GM19372 (cell line): ENCODE measurements around the gene BAIAP2.
A peak's percentile ranks its signal among the peaks of the same experiment; 100 is the strongest.

Experiments used
- ATAC-seq: cut with Tn5 transposase; IDR thresholded peaks from one replicate; pipeline ENCODE4 v1.9.1; 2021; ENCODE audit warnings: mild to moderate bottlenecking, low read depth, moderate library complexity; ENCODE audit not compliant: unreplicated experiment

The BAIAP2 gene, protein sequence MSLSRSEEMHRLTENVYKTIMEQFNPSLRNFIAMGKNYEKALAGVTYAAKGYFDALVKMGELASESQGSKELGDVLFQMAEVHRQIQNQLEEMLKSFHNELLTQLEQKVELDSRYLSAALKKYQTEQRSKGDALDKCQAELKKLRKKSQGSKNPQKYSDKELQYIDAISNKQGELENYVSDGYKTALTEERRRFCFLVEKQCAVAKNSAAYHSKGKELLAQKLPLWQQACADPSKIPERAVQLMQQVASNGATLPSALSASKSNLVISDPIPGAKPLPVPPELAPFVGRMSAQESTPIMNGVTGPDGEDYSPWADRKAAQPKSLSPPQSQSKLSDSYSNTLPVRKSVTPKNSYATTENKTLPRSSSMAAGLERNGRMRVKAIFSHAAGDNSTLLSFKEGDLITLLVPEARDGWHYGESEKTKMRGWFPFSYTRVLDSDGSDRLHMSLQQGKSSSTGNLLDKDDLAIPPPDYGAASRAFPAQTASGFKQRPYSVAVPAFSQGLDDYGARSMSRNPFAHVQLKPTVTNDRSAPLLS

GRCh38 chr17:81034779-81035520, at the start of gene BAIAP2:
Gene BAIAP2, plus strand, starts transcription at chr17:81035151. Its CDS starts 104 bp downstream, at chr17:81035255.
- ATAC-seq, result peak; percentile 68

DNA sequence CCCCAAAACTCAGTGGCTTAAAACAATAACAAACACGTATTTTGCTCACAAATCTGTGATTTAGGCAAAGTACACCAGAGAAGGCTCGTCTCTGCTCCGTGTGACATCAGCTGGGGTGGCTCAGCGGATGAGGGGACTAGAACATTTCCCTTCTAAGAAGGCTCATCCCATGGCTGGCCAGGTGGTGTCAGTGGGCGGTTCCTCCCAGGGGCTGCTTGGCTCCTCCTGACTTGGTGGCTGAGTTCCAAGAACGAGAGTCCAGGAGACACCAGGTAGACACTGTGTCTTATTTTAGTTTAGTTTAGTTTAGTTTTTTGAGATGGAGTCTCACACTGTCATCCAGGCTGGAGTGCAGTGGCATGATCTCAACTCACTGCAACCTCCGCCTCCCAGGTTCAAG, 48.9 kb upstream of the BAIAP2 start:
- ATAC-seq, result no peak

DNA sequence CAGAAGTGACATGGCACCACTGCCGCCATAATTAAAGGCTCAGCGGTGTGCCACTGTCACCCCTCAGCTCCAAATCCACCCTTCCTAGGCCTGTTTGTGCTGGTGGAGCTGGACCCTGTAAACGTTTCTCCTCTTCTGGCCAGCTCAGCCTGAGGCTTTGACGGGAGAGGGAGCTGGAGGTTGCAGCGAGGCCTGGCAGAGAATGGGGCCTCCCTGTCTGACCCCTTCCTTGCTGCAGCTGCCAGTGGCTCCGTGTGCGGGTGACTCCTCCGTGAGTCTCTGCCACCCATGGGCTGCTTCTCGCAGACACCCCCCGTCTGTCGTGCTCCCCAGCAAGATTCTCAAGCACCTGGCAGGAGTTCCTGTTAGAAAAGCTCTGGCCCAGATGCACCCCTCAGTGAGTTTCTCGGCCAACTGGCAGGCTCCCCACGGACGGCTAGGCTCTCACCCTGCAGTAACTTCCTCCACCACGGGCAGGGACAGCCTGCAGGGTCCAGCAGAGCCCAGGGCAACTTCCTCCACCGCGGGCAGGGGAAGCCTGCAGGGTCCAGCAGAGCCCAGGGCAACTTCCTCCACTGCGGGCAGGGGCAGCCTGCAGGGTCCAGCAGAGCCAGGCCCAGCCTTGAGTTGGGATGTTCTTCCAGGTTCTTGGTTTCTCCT, 48.0 kb upstream of the BAIAP2 start:
- no peak for ATAC-seq

GRCh38 chr17:80987941-80988461, 47.0 kb upstream of the BAIAP2 start:
- ATAC-seq, result no peak

DNA sequence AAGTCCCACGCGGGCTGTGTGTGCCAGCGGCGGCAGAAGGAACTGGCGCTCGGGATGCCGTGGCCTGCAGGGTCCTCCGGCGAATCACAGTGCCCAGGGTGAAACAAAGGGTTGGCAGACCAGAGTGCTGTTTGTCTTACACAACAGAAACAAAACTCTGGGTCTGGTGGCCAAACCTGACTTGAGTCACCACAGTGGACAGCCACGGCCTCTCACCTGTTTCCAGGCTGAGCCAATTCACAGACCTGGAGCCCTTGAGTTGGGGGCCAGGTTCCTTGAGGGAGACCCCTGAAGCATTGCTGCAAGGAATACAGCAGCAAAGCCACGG, 45.4 kb upstream of the BAIAP2 start:
- ATAC-seq, result no peak

- ATAC-seq, result no peak
These were observed 43.9 kb upstream of the BAIAP2 start for GRCh38 chr17:80990921-80991644.

GRCh38 chr17:80991645-80992076, 43.3 kb upstream of the BAIAP2 start, which contains the start of gene CHMP6:
Gene CHMP6, plus strand, starts transcription at chr17:80991841. Its CDS starts 78 bp downstream, at chr17:80991919.
- no peak for ATAC-seq

DNA sequence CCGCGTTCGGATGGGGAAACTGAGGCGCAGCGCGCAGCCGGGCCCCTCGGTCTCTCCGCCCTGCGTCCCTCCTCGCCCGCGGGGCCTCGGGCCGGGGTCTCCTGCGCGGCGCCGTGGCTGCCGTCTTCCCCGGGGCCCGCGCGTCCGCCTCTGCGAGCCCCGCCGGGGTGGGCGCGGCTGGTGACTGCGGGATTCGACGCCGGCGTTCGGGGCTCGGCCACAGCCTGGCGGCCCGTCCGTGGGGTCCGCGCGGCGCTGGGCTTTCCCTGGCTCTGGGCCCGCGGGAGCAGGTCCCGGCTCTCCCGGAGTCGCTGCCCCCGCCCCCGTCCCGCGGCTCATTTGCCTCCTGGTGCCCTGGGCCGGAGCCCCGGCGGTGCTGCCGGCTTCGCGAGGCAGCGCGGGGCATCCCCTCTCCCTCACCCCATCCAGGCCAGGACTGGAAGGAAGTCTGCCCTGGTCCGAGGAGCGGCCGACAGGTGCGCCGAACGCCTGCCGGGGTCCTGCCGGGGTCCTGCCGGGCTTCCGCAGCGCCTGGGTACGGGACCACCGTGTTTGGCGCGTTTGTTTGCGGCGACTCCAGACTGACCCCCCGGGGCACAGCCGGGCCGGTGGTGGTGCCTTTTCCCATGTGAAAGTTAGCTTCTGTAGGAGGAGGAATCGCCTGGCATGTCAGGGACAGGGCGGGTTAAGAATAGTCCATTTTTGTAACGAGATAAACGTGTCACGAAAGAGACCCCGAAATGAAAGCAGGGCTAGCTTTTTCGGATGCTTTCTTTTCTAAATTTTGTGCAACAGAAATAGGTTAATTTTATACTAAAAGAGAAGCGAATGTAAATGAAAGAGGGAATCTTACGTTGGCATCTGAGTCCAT, 42.6 kb upstream of the BAIAP2 start:
- ATAC-seq, result no peak

DNA sequence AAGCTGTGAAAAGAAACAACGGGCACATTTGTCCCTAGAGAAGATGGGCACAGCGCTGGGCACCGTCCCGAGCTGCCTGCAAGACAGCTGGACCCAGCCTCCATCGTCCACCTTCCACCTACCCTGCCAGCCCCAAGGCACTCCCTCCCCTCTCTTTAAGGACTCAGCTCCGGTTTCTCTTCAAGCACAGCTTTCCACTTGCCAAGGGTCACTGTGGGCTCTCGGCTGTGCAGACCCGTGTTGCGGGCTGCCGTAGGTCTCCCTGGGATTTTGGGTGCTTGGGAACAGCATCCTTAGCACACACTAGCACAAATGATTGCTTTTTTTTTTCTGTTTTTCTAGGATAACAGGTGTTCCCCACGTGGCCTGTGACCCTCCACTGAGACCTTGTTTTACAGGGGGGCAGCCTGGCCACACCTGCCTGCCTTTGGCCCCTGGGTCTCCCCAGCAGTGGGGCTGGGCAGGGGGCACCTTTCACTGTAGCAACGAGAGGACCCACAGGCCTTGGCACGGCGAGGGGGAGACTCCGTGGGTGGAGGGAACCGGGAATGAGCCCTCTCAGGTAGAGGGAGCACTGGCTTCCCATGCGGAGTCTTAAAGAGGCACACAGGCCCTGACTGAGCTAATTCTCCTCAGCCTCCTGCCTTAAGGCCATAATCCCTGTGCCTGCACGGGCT, 41.9 kb upstream of the BAIAP2 start:
- ATAC-seq, result no peak

DNA sequence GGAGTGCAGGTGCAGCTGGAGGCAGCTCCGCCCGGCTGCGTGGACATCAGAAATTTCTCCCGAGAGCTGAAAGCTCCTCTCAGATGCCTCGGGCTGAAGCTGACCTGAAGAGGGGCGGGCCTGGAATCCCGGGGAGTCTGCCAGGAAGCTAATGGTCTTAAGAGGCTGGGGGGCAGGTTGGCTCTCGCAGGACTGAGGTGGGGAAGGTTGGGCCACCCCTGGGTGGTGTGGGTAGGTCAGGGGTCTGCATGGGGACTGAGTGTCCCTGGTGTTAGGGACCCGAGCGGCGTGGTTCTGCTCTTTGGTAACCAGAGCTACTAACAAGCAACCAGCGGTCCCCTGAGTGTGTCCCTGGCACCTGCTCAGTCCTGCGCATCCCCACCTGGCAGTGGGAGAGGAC, 39.8 kb upstream of the BAIAP2 start:
- no peak for ATAC-seq

GRCh38 chr17:80996422-80997305, 38.3 kb upstream of the BAIAP2 start:
- no peak for ATAC-seq

- ATAC-seq, result no peak
These were observed 37.4 kb upstream of the BAIAP2 start for GRCh38 chr17:80997424-80998117.

DNA sequence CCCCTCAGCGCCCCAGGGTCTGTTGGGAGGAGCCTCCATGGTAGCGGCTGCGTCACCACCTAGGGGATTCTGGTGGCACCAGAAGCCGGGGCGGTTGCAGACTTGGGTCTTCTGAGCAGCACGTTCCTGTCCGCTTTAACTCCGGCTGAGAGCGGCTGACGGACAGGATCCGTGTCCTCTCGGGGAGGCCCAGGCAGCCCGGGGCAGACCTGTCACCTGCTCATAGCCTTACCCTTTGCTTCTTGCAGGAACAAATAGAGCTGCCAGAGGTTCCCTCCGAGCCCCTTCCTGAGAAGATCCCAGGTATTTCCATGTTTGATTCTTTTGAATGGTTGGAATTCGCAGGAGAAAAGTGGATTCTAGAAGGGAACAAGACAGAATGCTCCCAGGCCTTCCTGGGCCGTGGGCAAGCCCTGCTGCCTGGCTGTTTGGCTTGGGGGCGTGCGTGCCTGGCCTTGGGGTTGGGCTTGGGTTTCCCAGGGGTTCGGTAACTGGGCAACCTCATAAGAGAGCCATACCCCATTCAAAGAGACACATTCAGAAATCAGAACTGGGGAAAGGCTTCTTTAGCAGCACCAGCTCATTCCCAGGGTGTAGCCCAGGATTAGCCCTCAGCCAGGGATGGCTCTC, 36.7 kb upstream of the BAIAP2 start:
- ATAC-seq, result no peak

DNA sequence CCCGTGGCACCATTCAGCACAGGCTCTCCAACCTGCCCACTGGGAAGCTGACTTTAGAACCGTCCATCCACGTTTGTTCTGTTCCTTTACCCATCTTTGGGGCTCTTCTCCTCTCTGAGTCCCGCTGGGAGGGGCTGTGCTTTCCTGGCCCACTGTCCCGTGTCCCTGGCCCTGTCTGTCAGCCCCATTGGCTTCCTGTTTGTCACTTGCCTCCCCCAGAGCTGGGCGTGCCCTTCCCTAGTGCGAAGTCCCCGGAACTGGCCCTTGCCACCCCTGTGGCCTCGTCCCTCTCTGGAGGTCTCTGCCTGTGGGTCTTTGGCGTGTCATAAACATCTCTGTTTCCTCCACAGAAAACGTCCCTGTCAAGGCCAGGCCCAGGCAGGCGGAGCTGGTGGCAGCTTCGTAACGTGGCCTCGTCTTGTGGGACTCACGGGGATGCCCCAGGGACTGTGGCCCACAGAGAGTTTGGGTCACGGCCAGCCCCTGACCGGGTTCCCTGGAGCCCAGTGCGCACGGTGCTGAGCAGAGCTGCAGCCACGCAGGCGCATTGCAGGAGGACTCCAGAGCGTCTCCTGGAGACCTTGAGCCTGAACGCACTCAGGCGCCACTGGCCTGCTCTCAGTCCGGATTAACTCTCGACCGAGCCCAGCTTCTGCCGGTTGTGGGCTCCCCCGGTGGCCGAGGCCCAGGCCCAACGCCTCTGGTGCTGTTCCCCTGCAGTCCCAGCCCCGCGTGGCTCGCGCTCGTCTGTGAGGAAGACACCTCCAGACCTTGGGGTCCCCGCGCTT, 36.0 kb upstream of the BAIAP2 start:
- ATAC-seq, result no peak

DNA sequence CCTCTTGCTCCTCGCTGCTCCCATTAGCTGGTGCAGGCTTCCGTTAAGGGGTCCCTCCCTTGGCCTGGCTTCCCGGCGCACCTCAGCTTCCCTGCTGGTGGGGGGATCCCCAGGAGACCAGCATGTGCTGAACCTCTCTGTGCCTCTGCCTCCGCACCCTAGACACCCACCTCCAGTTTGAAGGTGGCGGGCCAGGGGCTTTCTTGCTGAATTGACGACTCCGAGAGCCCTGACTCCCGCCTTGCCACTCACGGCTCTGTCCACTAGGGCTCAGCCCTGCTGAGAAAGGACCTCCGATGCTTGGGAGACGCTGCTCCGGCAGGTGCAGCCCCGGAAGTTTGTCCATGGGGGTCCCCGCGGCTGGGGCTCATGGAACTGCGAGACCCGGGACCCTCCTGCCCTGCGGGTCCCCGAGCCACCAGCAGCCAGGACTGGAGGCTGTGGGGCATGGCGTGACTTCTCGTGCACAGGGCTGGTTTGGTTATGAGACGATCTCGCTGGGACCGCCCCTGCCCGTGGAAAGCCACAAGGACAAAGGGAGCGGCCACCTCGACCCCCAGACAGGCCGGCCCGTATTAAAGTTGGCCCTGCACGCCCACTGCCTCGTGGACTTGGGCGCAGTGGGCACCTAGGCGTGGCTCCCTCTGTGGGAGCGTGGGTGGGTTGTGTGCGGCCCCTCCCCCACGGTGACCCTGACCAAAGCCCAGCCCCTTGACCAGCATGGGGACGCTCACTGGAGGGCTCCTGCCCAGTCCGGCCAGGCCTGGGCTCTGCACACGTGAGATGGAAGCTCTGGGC, 35.2 kb upstream of the BAIAP2 start:
- ATAC-seq, result no peak
